ENCODE measurements around the gene MCMBP.

GRCh38 chr10:119782981-119783664 lies 89.5 kb downstream of the MCMBP start:
- TF ChIP-seq CTCF (optimal IDR thresholded peaks at IDR 0.05 in 1 of 3, IDR thresholded peaks at IDR 0.05 in 1 of 3, conservative IDR thresholded peaks at IDR 0.05 in 1 of 3; ENCODE audit: extremely low read depth in 1 of 3, insufficient read depth in 2 of 3, low read length in 3 of 3), result no peak
- no peak for TF ChIP-seq EZH2 (IDR thresholded peaks at IDR 0.05; ENCODE audit: low read length)
